DND-41 (cell line): ENCODE data around the gene KLHL30.

Experiments used
- ATAC-seq: fragments of 200-7000 bp; cut with Tn5 transposase; 3 replicates; pipeline ENCODE4 v1.9.1; 2021; ENCODE audit warnings: low read depth; ENCODE audit not compliant: insufficient read depth
- DNase-seq: peaks from one replicate; pipeline ENCODE4 v3.0.0-alpha.2; 2020
- H2AFZ ChIP-seq: 2 replicates; pipeline ENCODE4 v1.6.0; 2012; ENCODE audit warnings: low read depth, low read length
- H3K27ac ChIP-seq: 2 replicates; pipeline ENCODE4 v1.5.1; 2012; ENCODE audit warnings: low read length, inconsistent platforms
- H3K27me3 ChIP-seq: fragments of 200-600 bp; sonication (generic); 2 replicates; pipeline ENCODE4 v1.6.0; 2012; ENCODE audit warnings: low read length, mild to moderate bottlenecking, inconsistent platforms; ENCODE audit not compliant: insufficient read depth, poor library complexity
- H3K36me3 ChIP-seq: 2 replicates; pipeline ENCODE4 v1.5.1; 2012; ENCODE audit warnings: low read length, inconsistent platforms; ENCODE audit not compliant: insufficient read depth
- H3K4me1 ChIP-seq: 2 replicates; pipeline ENCODE4 v1.5.1; 2012; ENCODE audit warnings: mild to moderate bottlenecking, low read length; ENCODE audit not compliant: insufficient read depth
- H3K4me2 ChIP-seq: 2 replicates; pipeline ENCODE4 v1.6.0; 2012; ENCODE audit warnings: mild to moderate bottlenecking, moderate library complexity, low read length, inconsistent platforms; ENCODE audit not compliant: insufficient read depth
- H3K4me3 ChIP-seq, 2 experiments: fragments of 200-600 bp in 1 of 2; shearing (Covaris generic) in 1 of 2; 2 replicates each; pipeline ENCODE4 v1.5.1; 2012 to 2016; ENCODE audit warnings: inconsistent platforms in 2 of 2, low read length in 2 of 2, mild to moderate bottlenecking in 2 of 2, low read depth in 1 of 2, moderate library complexity in 1 of 2
- H3K79me2 ChIP-seq: 2 replicates; pipeline ENCODE4 v1.6.0; 2012; ENCODE audit warnings: low read length, inconsistent platforms; ENCODE audit not compliant: insufficient read depth
- H3K9ac ChIP-seq: 2 replicates; pipeline ENCODE4 v1.6.0; 2012; ENCODE audit warnings: low read depth, mild to moderate bottlenecking, inconsistent platforms, low read length, moderate library complexity
- H3K9me3 ChIP-seq: 2 replicates; pipeline ENCODE4 v1.5.1; 2012; ENCODE audit warnings: low read length, moderate library complexity, mild to moderate bottlenecking, inconsistent platforms; ENCODE audit not compliant: insufficient read depth, severe bottlenecking
- H4K20me1 ChIP-seq: 2 replicates; pipeline ENCODE4 v1.6.0; 2012; ENCODE audit warnings: low read length; ENCODE audit not compliant: insufficient read depth
- EZH2 ChIP-seq: IDR thresholded peaks from 3 replicates; pipeline ENCODE4 v1.6.1; 2012; ENCODE audit warnings: borderline replicate concordance, low read depth, mild to moderate bottlenecking, moderate library complexity, low read length, inconsistent platforms; ENCODE audit not compliant: severe bottlenecking
- TF ChIP-seq, protein P1 (sequence below): IDR thresholded peaks from 2 replicates; pipeline ENCODE4 v1.5.1; 2012; ENCODE audit warnings: borderline replicate concordance, low read length, moderate library complexity, mild to moderate bottlenecking; ENCODE audit not compliant: poor library complexity, severe bottlenecking; ENCODE audit errors: extremely low read depth

KLHL30 gene

GRCh38 chr2:238171575-238172187 is 33.2 kb downstream of the KLHL30 start:
- H3K4me3 ChIP-seq = no peak overlapping the region
- H3K4me2 ChIP-seq = no peak overlapping the region
- H3K36me3 ChIP-seq = peaks cover 81% of the 10 kb centered on the region

DNA sequence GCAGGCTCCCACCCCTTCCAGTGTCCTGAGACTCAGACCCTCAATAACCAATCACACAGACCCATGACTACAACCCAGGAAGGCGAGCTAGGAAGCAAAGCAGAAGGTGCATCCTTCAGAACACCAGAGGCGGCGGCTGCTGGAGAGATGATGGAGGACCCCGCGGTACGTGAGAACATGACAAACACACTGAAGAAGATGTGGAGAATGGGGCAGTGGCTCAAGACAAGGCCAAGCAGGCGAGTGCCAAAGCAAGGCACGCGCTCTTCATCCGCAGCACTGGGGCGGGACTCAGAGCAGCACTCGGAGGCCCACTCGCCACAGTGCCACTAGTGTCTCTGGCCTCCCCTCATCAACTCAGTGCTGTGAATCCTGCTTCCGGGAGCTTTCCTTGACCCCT is 34.0 kb downstream of the KLHL30 start:
- peaks cover 89% of the 10 kb centered on the region for H3K36me3 ChIP-seq
- H3K4me2 ChIP-seq = no peak overlapping the region
- ATAC-seq (no peak), DNase-seq (no peak)
- no peaks in the 10 kb centered on the region for H3K27me3 ChIP-seq
- TF ChIP-seq, protein P1, sequence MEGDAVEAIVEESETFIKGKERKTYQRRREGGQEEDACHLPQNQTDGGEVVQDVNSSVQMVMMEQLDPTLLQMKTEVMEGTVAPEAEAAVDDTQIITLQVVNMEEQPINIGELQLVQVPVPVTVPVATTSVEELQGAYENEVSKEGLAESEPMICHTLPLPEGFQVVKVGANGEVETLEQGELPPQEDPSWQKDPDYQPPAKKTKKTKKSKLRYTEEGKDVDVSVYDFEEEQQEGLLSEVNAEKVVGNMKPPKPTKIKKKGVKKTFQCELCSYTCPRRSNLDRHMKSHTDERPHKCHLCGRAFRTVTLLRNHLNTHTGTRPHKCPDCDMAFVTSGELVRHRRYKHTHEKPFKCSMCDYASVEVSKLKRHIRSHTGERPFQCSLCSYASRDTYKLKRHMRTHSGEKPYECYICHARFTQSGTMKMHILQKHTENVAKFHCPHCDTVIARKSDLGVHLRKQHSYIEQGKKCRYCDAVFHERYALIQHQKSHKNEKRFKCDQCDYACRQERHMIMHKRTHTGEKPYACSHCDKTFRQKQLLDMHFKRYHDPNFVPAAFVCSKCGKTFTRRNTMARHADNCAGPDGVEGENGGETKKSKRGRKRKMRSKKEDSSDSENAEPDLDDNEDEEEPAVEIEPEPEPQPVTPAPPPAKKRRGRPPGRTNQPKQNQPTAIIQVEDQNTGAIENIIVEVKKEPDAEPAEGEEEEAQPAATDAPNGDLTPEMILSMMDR = no peak
- no peak for TF ChIP-seq EZH2
- no peaks in the 10 kb centered on the region for H3K79me2 ChIP-seq
- H3K9ac ChIP-seq = no peak overlapping the region
- H3K27ac ChIP-seq = no peak overlapping the region
- H4K20me1 ChIP-seq = peaks cover 25% of the 10 kb centered on the region
- no peak overlapping the region for H3K4me3 ChIP-seq
- H3K9me3 ChIP-seq = no peaks in the 10 kb centered on the region
- no peak overlapping the region for H2AFZ ChIP-seq
- H3K4me1 ChIP-seq = no peaks in the 10 kb centered on the region

More at GRCh38 chr2:238171575-238172187, 33.2 kb downstream of the KLHL30 start:
- Histone ChIP-seq H3K27me3 (no peaks in the 10 kb centered on the region), H3K27ac (no peak overlapping the region), H4K20me1 (peaks cover 28% of the 10 kb centered on the region), H3K9ac (no peak overlapping the region), H2AFZ (no peak overlapping the region), H3K4me1 (no peaks in the 10 kb centered on the region), H3K79me2 (no peaks in the 10 kb centered on the region), H3K9me3 (no peaks in the 10 kb centered on the region)
- DNase-seq = no peak
- ATAC-seq = no peak
- no peak for TF ChIP-seq EZH2
- TF ChIP-seq, protein P1 = no peak

- Histone ChIP-seq H3K9ac (no peak overlapping the region), H3K79me2 (no peaks in the 10 kb centered on the region), H4K20me1 (peaks cover 20% of the 10 kb centered on the region), H3K27me3 (no peaks in the 10 kb centered on the region), H3K4me3 (no peak overlapping the region), H3K27ac (no peak overlapping the region), H3K36me3 (peaks cover 94% of the 10 kb centered on the region), H2AFZ (no peak overlapping the region), H3K9me3 (no peaks in the 10 kb centered on the region), H3K4me1 (no peaks in the 10 kb centered on the region), H3K4me2 (no peak overlapping the region)
- TF ChIP-seq, protein P1 = peak; percentile 54
- TF ChIP-seq EZH2 = no peak
- ATAC-seq = 0 out of 3 replicates have a peak, but pooled peaks have one; percentile 59
- DNase-seq = no peak
Measured at GRCh38 chr2:238173692-238174091, 35.2 kb downstream of the KLHL30 start.
